ENCODE measurements around the gene PABPC5.
A peak's percentile ranks its signal among the peaks of the same experiment; 100 is the strongest.

The PABPC5 gene

DNA sequence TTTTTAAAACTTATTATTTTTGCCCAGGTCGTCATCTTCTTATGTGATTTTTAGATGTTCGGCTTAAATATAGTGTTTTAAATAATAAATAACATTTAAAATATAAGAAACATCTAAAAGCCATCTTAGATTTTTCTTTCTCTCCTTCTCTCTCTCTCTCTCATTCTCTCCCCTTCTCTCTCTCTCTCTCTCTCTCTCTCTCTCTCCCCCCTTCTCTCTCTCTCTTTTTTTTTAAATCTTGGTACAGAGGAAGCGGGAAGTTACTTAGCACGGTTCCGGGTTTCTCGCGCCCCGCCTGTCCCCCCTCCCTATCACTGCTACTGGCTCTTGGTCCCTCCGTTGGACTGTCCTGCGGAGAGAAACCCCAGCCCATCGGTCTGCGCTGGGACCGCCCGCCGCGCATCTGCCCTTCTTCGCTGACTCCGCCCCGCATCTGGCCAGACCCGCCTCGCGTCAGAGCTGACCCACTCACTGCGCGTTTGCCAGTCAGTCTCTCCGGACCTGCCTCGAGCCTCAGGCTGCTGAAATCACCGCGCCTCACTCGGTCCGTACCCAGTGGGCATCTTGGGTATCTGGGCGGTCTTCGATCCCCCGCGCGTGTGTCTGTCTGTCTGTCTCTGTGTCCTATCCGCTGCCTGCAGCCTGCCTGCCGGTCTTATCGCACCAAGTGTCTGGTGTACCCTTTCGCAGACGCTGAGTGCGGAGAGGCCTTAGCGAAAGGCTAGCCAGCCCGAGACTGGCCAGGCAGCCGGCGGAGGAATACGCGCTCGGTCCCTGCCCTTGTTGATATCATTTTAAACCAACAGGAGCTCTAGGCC is at the start of gene PABPC5:
Gene PABPC5, plus strand, starts transcription at position 489 of the 818 bp plus-strand sequence. CDS start 739 bp downstream, outside the sequence.
- no peak for DNase-seq (ENCODE audit: low spot score)

DNA sequence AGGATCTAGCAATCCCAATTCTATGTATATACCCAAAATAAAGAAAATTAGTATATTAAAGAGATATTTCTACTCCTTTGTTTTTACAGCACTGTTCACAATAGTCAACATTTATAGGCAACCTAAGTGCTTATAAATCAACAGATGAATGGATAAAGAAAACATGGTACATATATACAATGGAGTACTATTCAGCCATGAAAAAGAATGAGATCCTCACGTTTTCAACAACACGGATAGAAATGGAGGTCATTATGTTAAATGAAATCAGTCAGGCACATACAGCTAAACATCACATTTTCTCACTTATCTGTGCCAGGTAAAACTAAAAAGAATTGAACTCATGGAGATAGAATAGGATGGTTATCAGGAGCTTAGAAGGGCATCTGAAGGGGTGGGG is 45.6 kb upstream of the PABPC5 start:
- DNase-seq (ENCODE audit: low spot score), result no peak

GRCh38 chrX:91414713-91415112 is 19.9 kb upstream of the PABPC5 start:
- peak; percentile 16 for DNase-seq (ENCODE audit: low spot score)

GRCh38 chrX:91435395-91435794 is 756 bp downstream of the PABPC5 start:
- no peak for DNase-seq (ENCODE audit: low spot score)

All from RKO (cell line).